B cell (primary cell): ENCODE data around the gene MAFB.

Source experiments
- EZH2 ChIP-seq: IDR thresholded peaks from 2 replicates; pipeline ENCODE4 v1.6.1; 2012; ENCODE audit warnings: borderline replicate concordance, low read depth, mild to moderate bottlenecking, moderate library complexity, low read length; ENCODE audit not compliant: insufficient read depth, poor library complexity, severe bottlenecking
- TF ChIP-seq, protein P1 (sequence below): fragments of 200-600 bp; IDR thresholded peaks from one replicate; pipeline ENCODE4 v1.8.0; 2022; ENCODE audit warnings: antibody characterized with exemption, mild to moderate bottlenecking

- TF ChIP-seq, protein P1, sequence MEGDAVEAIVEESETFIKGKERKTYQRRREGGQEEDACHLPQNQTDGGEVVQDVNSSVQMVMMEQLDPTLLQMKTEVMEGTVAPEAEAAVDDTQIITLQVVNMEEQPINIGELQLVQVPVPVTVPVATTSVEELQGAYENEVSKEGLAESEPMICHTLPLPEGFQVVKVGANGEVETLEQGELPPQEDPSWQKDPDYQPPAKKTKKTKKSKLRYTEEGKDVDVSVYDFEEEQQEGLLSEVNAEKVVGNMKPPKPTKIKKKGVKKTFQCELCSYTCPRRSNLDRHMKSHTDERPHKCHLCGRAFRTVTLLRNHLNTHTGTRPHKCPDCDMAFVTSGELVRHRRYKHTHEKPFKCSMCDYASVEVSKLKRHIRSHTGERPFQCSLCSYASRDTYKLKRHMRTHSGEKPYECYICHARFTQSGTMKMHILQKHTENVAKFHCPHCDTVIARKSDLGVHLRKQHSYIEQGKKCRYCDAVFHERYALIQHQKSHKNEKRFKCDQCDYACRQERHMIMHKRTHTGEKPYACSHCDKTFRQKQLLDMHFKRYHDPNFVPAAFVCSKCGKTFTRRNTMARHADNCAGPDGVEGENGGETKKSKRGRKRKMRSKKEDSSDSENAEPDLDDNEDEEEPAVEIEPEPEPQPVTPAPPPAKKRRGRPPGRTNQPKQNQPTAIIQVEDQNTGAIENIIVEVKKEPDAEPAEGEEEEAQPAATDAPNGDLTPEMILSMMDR, result no peak
- TF ChIP-seq EZH2, result no peak
Observed at GRCh38 chr20:40706977-40707582, 18.0 kb upstream of the MAFB start.
